Hematopoietic multipotent progenitor cell treated with erythropoietin and hydrocortisone succinate and interleukin-3 and kit ligand, for 17 days (in vitro differentiated cells): Measurements from ENCODE around the gene STYX.

ENCODE experiments used
- DNase-seq: peaks from one replicate; pipeline ENCODE4 v3.0.0-alpha.2; 2015; ENCODE audit warnings: low spot score

The STYX gene

DNA sequence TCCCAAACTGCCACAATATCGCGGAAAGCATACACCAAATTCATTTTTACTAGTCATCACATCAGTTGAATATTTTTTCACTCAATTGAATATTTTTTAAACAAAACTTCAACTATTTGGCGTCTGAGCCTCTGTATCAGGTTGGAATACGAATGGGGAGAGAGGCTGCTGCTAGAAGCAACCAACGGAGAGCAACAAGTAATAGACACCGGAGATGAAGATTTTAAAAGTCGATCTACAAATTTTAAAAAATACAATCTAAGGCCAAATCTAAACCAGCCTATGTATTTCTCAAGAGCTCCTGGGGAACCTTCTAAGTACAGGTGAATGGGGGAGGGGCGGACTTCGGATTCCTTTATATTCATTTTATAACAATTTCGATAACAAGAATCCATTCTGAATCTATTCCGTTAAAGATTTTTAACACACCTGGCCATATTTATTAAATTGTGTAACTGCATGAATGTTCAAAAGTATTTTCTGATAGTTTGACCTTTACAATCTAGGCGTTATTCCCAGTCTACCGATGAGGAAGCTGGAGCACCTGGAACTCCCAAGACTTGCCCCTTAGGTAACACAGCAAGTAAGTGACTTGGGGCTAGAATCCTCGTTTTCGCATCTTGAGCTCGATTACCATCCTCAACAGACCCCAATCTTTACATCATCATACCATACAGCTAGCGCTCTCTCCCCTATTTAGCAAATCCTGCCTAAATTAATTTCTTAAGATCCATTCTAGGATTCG, 60.2 kb downstream of the STYX start:
- DNase-seq = no peak

DNA sequence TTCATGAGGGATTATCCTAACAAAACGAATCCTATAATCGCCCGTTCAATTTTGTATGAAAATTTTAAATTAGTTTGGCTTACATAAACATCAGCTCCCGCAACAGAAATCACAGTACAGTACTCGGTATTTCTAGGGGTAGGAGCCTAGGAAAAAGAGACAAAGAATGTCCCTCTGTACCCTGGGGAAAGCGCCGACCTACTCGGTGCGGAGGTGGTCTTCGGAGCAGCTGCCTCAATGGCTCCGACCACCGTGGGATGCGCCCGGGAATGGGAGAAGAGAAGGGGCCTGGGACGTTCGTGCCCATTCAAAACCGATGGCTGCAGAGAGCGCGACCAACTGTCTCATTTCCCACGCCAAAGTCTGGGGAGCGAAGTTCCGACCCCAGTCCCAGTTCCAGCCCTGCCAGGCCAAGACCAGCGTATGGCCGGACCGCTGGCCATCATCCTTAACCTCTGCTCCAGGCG, 60.8 kb downstream of the STYX start:
- DNase-seq = no peak

DNA sequence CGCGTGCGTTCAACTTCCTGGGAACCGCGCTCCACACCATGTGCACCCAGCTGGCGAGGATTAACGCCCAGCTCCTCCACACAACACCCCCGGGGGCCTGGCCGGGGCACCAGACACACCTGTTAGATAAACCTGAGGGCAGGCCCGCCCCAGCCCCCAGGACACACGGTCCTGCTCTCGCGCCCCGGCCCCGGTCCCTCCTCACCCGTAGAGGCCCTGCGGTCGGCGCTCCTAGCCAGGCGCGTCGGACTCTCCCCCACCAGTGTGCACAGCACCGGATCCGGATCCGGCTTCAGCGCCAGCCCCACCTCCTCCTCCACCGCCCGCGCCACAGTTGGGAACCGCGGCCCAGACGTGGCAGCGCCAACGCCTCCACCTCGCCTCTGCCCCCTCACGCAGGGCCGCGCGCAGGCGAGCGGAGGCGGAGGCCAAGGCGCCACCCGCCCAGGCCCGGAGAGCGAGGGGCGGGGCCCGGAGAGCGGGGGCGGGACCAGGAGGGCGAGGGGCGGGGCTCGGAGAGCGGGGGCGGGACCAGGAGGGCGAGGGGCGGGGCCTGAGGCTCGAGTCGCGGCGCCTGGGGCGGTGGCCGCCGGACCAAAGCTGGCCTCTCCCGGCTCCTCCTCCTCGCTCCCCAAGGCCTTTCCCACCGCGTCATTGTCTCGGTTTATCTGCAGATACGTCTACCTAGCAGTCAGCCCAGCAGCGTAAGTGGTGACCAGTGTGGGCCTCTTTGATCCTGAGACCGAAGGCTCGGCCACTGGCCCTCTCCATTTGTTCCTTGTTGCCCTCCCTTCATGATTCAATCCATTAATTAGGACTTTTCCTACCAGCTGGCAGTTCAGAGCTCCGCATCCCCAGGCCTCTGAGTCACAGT, 61.5 kb downstream of the STYX start, which contains the start of gene GNPNAT1:
Gene GNPNAT1 (minus strand): TSS at position 385 of the 874 bp plus-strand sequence. CDS start 6,957 bp downstream, outside the sequence.
- DNase-seq = peak; percentile 89

GRCh38 chr14:52792097-52792415, 62.1 kb downstream of the STYX start:
- DNase-seq = no peak

- DNase-seq = no peak
These were observed 63.1 kb downstream of the STYX start for GRCh38 chr14:52793061-52793460.

GRCh38 chr14:52797653-52798052, 67.7 kb downstream of the STYX start:
- DNase-seq = no peak

DNA sequence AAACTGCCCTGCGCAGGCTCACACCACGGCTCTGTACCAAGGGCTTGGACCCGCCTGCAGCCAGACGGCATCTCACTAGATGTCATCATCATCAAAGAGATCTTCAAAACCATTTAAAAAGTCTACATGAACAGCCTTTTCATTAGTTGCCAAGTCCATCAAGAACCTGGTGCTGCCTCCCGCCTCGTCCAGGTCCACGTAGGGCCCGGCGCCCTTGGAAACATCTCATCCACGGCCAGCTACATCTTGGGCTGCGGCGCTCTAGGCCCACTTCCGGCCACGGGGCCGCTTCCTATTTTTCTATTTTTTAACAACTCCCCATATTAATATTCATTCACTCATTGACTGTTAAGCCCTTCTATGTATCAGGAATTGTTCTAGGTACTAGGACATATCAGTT, 68.9 kb downstream of the STYX start:
- DNase-seq = no peak

- no peak for DNase-seq
These were observed 71.2 kb downstream of the STYX start for GRCh38 chr14:52801014-52801712.

DNA sequence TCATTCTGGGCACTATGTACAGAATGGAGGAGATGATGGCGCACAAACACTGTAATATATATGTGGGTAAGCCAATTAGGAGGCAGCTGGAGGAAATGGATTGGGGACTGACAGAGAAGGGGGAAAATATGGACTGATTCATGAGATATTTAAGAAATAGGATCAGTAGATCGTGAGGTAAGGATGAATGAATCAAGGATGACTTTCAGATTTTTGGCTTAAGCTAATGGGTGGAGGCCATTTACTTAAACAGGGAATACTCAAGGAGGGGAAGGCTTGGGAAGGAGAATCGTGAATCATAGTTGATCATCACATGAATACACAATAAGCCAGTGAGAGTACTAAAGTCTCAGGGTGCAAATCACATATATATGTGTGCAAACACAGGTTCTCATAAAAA, 72.6 kb downstream of the STYX start:
- DNase-seq = no peak

DNA sequence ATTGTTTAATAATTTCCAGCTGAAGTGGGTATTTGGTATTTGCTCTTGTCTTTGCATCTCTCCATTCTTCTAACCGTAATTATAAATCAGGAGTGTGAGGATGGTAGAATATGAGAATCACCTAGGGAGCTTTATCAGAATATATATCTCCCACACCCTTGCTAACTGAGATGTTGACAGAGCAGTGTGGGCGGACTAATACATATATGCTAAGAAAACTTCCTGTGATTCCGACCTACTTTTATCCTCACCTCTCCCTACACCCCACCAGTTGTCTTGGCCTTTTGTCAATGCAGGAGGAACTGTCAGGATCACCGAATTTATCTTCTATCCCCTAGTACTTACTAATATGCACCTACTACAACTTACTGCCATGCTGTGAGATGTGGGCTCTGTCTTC, 76.1 kb downstream of the STYX start:
- no peak for DNase-seq

GRCh38 chr14:52808101-52808500, 78.1 kb downstream of the STYX start:
- DNase-seq = no peak

DNA sequence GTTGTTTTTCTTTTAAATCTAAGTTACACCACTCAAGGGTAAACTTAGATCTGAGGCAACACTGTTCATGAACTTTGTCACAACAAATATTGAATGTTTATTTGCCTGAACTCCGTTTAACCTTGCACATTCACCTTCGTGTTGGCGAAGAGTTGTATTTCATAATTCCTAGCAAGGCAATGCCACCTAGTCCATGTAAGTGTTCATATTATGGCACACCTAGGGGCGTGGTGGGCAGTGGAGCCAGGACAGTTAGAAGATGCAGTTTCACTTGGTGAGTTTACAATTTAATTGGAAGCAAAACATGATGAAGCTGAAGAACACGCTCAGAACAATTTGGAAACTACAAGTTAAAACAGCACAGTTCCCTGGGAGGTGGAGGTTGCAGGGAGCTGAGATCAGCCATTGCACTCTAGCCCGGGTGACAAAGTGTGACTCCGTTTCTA, 91.9 kb downstream of the STYX start:
- no peak for DNase-seq

- DNase-seq = no peak
These were observed 94.5 kb downstream of the STYX start for GRCh38 chr14:52824462-52824861.
